HG03558 (cell line): ENCODE data around the gene ARHGEF26.
"Not testable (repeated sequence)": the region's sequence is repeated elsewhere in the genome, so short reads cannot be mapped to it uniquely, and the experiment has no call there.

ENCODE experiments used
- ATAC-seq: cut with Tn5 transposase; IDR thresholded peaks from one replicate; pipeline ENCODE4 v1.9.1; 2021; ENCODE audit warnings: moderate number of reproducible peaks; ENCODE audit not compliant: unreplicated experiment; ENCODE audit errors: extremely low read depth

ARHGEF26 gene, protein sequence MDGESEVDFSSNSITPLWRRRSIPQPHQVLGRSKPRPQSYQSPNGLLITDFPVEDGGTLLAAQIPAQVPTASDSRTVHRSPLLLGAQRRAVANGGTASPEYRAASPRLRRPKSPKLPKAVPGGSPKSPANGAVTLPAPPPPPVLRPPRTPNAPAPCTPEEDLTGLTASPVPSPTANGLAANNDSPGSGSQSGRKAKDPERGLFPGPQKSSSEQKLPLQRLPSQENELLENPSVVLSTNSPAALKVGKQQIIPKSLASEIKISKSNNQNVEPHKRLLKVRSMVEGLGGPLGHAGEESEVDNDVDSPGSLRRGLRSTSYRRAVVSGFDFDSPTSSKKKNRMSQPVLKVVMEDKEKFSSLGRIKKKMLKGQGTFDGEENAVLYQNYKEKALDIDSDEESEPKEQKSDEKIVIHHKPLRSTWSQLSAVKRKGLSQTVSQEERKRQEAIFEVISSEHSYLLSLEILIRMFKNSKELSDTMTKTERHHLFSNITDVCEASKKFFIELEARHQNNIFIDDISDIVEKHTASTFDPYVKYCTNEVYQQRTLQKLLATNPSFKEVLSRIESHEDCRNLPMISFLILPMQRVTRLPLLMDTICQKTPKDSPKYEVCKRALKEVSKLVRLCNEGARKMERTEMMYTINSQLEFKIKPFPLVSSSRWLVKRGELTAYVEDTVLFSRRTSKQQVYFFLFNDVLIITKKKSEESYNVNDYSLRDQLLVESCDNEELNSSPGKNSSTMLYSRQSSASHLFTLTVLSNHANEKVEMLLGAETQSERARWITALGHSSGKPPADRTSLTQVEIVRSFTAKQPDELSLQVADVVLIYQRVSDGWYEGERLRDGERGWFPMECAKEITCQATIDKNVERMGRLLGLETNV

DNA sequence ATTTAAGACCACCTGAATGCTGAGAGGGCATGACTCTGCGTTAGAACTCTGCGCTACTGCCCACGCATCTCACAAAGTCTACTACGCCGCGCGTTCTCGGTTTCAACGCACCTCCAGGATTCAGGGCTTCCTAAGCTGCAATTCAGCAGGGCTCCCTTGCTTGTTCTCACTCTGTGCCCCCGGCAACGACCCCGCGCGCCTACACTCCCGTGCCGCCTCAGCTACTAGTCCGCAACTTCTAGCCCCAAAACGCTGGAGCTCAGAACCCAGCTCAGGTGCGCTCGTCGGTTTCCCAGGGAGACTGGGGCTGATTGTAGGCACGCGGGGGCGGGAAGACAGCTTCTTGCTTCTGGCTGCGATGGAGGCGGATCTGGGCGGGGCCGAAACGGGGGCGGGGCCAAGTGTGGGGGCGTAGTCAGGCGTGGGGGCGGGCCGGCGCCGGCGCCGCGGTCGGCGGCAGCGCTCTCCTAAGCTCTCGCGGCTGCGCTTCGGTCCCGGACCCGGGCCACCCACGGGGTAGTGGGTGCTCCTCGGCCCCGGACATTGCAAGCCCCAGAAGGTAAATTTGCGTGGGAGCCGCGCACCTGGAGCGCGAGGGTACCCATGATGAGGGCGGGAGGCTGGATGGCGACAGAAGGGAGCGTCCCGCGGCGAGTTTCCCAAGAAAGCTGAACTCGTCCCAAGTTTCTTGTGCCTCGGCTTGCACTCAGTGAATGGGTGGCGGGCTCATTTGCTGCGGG lies at the start of gene ARHGEF26:
TSS of gene ARHGEF26 (plus strand) at position 430 of the 740 bp plus-strand sequence. CDS start 603 bp downstream, outside the sequence.
- no peak for ATAC-seq

- no peak for ATAC-seq
Observed at GRCh38 chr3:154074966-154075365, 46.2 kb upstream of the ARHGEF26 start.

- no peak for ATAC-seq
Observed at GRCh38 chr3:154078672-154079071, 42.5 kb upstream of the ARHGEF26 start.

GRCh38 chr3:154081305-154081704 lies 39.9 kb upstream of the ARHGEF26 start:
- no peak for ATAC-seq

DNA sequence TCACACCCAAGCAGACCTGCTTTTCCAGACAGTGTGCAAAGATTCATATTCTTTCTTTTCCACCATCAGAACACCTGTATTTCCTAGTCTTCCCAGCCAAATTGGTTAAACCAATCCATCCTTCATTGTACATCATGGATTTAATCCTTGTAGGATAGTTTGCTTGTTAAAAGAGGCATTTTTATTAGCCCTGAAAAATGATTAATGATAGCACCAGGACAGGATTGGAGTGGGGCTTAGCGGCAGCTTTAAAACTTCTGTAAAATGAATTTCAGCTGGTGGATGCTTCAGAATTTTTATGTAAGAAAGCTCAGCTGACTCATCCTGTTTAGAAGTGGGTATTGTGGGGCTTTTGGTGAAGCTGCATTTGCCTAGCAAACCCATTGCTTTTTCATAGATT lies 36.1 kb upstream of the ARHGEF26 start:
- no peak for ATAC-seq

DNA sequence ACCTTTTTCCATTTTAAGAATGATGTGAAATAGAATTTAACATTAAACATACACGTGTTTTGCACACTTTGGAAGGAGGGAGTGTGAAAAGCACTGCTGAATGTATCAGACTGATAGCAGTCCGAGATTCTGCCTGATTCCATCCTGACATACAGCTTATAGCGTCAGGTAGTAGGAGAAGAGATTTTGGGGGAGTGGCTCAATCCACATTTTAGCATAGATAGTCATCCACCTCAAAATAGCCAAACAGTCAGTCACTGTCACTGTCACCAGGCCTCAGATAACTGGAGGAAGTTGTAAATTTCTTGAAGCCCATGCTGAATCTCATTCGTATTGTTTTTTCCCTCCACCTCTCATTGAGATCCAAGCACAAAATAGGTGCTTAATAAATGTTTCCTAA lies 35.4 kb upstream of the ARHGEF26 start:
- ATAC-seq, result no peak

DNA sequence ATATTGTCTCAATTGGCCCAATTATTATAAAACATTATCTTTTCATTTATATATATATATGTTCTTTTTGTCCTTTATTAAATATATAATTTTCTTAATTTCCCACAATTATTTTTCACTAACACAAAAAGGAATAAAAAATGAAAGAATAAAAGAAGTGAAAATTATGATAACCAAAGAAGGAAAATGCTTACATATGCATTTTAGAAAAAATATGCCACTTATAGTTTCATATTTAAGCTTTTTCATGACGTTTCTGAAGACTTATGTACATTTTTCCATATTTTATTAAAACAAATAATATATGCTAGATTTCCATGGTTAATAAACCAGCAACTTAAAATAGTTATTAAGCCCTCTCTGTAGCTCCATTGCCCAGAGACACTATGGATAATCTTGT lies 34.9 kb upstream of the ARHGEF26 start:
- no peak for ATAC-seq

DNA sequence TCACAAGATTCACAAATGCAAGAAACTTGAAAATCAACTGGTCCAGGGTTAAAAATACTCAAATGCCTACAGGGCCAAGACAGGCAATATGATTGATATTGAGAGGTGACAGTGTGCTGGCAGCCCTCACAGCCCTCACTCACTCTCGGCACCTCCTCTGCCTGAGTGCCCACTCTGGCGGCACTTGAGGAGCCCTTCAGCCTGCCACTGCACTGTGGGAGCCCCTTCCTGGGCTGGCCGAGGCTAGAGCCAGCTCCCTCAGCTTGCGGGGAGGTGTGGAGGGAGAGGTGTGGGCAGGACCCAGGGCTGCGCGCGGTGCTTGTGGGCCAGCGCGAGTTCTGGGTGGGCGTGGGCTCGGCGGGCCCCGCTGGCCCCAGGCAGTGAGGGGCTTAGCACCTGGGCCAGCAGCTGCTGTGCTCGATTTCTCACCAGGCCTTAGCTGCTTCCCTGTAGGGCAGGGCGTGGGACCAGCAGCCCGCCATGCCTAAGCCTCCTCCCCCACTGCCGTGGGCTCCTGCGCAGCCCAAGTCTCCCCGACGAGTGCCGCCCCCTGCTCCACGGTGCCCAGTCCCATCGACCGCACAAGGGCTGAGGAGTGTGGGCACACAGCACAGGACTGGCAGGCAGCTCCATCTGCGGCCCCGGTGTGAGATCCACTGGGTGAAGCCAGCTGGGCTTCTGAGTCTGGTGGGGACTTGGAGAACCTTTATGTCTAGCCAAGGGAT lies 33.3 kb upstream of the ARHGEF26 start:
- not testable (repeated sequence) for ATAC-seq

- ATAC-seq, result no peak
Observed at GRCh38 chr3:154089421-154090420, 31.5 kb upstream of the ARHGEF26 start.

DNA sequence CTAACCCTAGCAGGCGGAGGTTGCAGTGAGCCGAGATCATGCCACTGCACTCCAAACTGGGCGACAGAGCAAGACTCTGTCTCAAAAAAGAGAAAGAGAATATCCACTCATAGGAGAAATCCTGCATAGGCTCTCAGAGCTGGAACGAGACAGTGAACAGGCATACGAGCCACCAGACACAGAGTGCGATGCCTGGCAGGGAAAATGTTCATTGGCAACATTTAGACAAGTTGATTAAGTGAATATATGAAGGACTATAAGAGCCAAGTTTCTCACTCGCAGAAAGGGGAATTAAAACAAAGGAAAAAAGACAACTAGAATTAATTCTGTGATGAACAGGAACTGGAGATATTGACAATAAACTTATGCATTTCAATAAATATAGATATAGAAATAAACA lies 27.1 kb upstream of the ARHGEF26 start:
- no peak for ATAC-seq

- no peak for ATAC-seq
Observed at GRCh38 chr3:154095832-154096421, 25.3 kb upstream of the ARHGEF26 start.

DNA sequence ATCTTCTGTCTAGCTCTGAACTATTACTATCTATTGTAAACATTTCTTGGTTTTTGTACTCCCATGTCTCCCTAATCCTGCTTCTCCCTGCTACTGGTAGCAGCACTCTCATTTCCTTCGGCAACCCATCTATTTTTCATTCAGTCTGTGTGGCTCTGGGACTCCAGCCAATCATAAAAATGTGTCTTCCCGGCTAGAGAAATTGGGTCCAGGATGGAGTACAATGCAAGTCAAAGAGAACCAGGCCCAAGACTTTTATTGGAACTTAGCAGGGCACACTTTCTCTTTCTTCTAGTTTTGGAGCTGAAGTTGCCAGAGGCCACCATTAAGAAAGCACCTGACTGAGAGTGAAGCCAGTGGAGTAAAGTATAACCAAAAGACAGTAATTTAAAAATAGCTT lies 22.8 kb upstream of the ARHGEF26 start:
- ATAC-seq, result no peak

DNA sequence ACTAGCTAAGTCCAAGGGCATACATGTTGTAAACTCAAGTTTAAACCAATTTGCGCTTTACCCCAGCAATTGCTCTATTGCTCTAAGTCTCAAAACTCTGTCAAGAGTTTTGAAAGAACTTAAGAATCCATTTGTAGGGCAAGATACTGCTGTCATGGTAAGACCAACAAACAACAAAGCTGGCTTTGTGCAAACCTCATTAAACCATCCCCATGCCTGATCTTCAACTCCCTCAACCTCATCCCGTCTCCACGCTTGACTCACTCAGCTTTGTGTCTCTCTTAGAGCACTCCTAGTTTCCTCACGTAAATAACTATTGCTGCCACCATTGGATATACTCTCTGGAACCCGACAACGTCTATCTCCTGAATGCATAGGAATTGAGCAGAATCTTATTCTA lies 20.6 kb upstream of the ARHGEF26 start:
- no peak for ATAC-seq

GRCh38 chr3:154101250-154101649 lies 19.9 kb upstream of the ARHGEF26 start:
- no peak for ATAC-seq

DNA sequence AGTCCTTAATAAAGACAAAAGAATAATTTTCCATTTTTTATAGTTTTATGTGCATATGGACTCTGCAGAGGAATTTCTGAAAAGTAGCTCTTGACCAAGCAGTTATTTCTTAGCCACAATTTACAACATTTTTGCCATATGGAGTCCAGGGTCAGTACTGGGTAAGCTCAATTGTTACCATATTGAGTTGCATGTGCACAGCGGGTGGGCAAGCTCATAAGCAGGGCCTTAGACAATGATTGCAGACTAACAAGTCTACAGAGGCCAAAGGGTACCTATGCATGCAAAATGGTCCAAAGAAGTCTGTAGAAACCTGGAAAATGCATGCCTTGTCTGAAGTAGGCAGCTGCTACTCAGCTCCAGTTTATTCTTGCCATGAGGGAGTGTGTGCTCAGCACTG lies 19.0 kb upstream of the ARHGEF26 start:
- no peak for ATAC-seq

DNA sequence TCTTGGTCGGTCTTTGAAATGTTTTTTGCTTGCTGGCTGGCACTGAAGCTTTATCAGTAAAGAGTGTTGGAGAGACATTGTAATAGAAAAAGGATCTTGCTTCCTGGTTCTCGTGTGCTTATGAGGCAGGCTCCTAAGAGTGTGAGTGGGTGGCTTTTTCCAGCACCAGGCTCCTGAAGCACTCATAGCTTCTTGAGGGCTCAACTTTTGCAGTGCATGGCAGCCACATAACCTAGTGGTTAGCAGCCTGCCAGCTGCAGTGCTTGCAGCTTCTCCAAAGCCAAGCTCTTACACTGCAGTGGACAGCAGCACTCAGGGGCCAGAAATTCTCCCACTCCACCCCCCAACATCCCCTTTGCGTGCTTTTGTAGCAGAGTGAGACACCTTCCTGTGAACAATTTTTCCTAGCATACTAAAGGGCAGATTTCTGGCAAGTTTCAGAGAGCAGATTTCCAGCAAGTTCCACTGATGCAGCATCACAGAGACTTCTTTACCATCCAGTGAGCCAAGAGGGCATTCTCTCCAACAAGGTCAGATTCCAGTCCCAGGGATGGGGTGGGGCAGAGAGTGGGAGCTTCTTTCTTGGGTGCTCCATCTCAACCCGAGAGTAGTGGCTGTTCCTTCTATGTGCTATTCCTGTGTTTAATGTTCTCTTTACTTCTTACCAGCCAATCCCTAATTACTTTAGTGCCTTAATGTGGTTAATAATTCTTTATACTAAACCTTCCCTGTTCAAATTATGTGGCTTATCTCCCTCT lies 15.8 kb upstream of the ARHGEF26 start:
- no peak for ATAC-seq

DNA sequence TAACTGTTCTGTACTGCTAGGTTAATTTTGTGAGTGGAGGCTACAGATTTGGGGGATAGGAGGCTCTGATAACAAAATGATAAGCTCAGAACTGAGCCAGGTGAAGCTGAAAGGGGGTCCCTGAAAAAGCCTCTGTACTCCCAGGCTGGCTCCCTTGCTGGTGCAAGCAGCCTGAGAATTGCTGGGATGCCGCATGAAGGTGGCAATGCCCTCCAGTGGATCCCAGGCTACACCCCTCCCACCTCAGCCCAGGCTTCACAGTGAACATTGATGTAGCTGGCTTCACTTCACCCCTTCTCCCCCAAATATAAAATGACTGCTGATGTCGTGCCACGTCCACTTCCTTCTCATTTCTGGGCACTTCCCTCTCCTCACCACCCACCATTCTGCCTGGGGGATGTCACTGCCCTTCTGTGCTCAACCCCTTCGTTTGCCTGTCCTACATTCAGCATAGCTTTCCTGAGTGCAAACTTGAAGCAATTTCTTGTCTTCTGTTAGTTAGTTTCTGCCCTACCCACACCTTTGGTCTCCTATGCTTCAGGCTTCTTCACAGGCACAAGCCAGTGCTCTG lies 9.7 kb upstream of the ARHGEF26 start:
- ATAC-seq, result no peak
